HG03521 (cell line): Measurements from ENCODE around the gene AGPAT4.

Experiments
- ATAC-seq: cut with Tn5 transposase; IDR thresholded peaks from one replicate; pipeline ENCODE4 v1.9.1; 2021; ENCODE audit warnings: mild to moderate bottlenecking, moderate library complexity; ENCODE audit not compliant: unreplicated experiment

Gene AGPAT4

GRCh38 chr6:161088676-161089328 is 185.1 kb downstream of the AGPAT4 start:
- ATAC-seq = no peak

GRCh38 chr6:161085246-161085645 is 188.6 kb downstream of the AGPAT4 start:
- ATAC-seq = no peak

- ATAC-seq = no peak
Observed at GRCh38 chr6:161082215-161082614, 191.6 kb downstream of the AGPAT4 start.

- ATAC-seq = no peak
Observed at GRCh38 chr6:161080263-161080970, 193.4 kb downstream of the AGPAT4 start.
